ENCODE measurements around the gene ZDHHC17.

DNA sequence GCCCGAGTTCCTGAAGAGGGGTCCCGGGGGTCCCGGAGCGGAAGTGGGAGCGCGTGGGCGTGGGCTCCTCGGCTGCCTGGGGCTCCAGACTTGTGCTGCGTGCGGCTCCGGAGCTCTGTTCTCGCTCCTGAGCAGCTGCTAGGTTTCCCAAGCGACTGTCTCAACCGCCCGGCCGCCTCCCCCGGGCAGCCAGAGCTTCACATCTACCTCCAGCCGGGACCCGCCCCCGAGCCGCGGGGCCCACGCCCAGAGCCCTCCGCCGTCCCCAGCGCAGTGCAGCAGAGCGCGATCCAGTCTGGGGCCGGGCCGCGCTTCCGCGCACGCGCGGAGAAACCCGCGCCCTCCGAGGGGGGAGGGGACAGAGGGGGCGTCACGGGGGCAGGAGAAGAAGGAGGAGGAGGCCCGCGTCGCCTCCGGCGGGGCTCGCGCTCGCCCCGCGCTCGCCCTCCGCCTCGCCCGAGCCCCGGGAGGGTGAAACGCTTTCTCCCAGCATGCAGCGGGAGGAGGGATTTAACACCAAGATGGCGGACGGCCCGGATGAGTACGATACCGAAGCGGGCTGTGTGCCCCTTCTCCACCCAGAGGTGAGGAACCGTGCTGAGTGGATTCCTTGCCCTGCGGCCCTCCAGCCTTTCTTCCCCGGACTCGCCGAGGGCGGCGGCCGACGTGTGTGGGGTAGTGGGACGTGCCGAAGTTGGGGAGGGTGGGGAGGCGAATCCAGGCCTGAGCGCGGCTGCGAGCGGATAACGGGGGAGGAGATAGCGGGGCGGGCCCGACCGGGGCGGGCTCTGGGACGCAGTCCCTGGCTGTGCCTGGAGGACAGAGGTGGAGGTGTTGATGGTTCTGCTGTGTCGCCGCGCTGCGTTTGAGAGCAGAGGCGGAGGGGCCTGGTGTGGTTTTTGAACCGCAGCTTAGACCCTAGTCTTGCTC is at the start of gene ZDHHC17:
- peak; percentile 72 for TF ChIP-seq POLR2A (IDR thresholded peaks at IDR 0.05; ENCODE audit: extremely low read depth, insufficient read length)
- TF ChIP-seq, protein P1, sequence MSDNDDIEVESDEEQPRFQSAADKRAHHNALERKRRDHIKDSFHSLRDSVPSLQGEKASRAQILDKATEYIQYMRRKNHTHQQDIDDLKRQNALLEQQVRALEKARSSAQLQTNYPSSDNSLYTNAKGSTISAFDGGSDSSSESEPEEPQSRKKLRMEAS (IDR thresholded peaks at IDR 0.05; ENCODE audit: low read depth, low read length), result peak; percentile 47
- TF ChIP-seq CTCF (IDR thresholded peaks at IDR 0.05; ENCODE audit: low read depth, low read length), result no peak
